ENCODE data around the gene EBPL. TPM values are rescaled to one million over a fixed set of nuclear protein-coding genes. Genes with fewer than 3 reads are reported as not detected.

The EBPL gene
- total RNA-seq, 4 donors from 2014 or later = 17.0 to 56.4 (median 45.9) TPM

GRCh38 chr13:49664606-49665005 is 26.7 kb downstream of the EBPL start:
- intact Hi-C loops (cut with DNase I) = loop anchor here (5.0 kb wide), 1 partner anchor 183 kb away; no protein-coding TSS in a partner anchor
- Histone ChIP-seq H3K27ac (replicated peaks in 1 of 4) (no peak overlapping the region), H3K4me3 (no peak overlapping the region), H3K4me1 (no peaks in the 10 kb centered on the region), H3K27me3 (no peaks in the 10 kb centered on the region), H3K9me3 (no peaks in the 10 kb centered on the region), H3K36me3 (peaks cover 0 to 63% (median 13%) of the 10 kb centered on the region in 4 donors)
- 86% methylated on average over 4 of the region's 4 CpGs for WGBS
- DNase-seq (ENCODE audit: extremely low spot score) = no peak
- TF ChIP-seq CTCF (IDR thresholded peaks at IDR 0.05) = no peak
- no peak for TF ChIP-seq EP300 (IDR thresholded peaks at IDR 0.05)
- no peak for TF ChIP-seq POLR2AphosphoS5 (IDR thresholded peaks at IDR 0.05)
- TF ChIP-seq POLR2A (IDR thresholded peaks at IDR 0.05; ENCODE audit: low read depth) = no peak

GRCh38 chr13:49657241-49657641 is 34.0 kb downstream of the EBPL start:
- Histone ChIP-seq H3K36me3 (peaks cover 0 to 31% (median 3%) of the 10 kb centered on the region in 4 donors), H3K9me3 (no peaks in the 10 kb centered on the region), H3K27me3 (no peaks in the 10 kb centered on the region), H3K4me1 (peaks cover 0 to 35% (median 23%) of the 10 kb centered on the region in 4 donors), H3K4me3 (no peak overlapping the region), H3K27ac (replicated peaks in 1 of 4) (peak overlapping the region in 3 of 4 donors; percentile 44 to 67 (median 52))
- TF ChIP-seq POLR2AphosphoS5 (IDR thresholded peaks at IDR 0.05) = peak; percentile 38 to 71
- TF ChIP-seq POLR2A (IDR thresholded peaks at IDR 0.05; ENCODE audit: low read depth) = no peak
- TF ChIP-seq CTCF (IDR thresholded peaks at IDR 0.05) = no peak
- WGBS = 59% methylated on average over 9 of the region's 9 CpGs
- DNase-seq (ENCODE audit: extremely low spot score) = no peak
- intact Hi-C loops (cut with DNase I) = no loop called here

GRCh38 chr13:49655906-49656305 is 35.4 kb downstream of the EBPL start:
- Histone ChIP-seq H3K36me3 (peaks cover 0 to 17% (median 3%) of the 10 kb centered on the region in 4 donors), H3K4me1 (peaks cover 0 to 36% (median 24%) of the 10 kb centered on the region in 4 donors), H3K9me3 (no peaks in the 10 kb centered on the region), H3K27me3 (no peaks in the 10 kb centered on the region), H3K27ac (replicated peaks in 1 of 4) (no peak overlapping the region), H3K4me3 (no peak overlapping the region)
- intact Hi-C loops (cut with DNase I) = no loop called here
- 77% methylated on average over 3 of the region's 3 CpGs for WGBS
- DNase-seq (ENCODE audit: extremely low spot score) = no peak
- TF ChIP-seq POLR2A (IDR thresholded peaks at IDR 0.05; ENCODE audit: low read depth) (no peak), POLR2AphosphoS5 (IDR thresholded peaks at IDR 0.05) (no peak), CTCF (IDR thresholded peaks at IDR 0.05) (no peak), EP300 (IDR thresholded peaks at IDR 0.05) (no peak)

- DNase-seq (ENCODE audit: extremely low spot score) = no peak
- H3K27me3 ChIP-seq = no peaks in the 10 kb centered on the region
- H3K36me3 ChIP-seq = peaks cover 0 to under 1% (median 0%) of the 10 kb centered on the region in 4 donors
- H3K9me3 ChIP-seq = no peaks in the 10 kb centered on the region
- TF ChIP-seq EP300 (IDR thresholded peaks at IDR 0.05) (no peak), POLR2AphosphoS5 (IDR thresholded peaks at IDR 0.05) (no peak), POLR2A (IDR thresholded peaks at IDR 0.05; ENCODE audit: low read depth) (no peak), CTCF (IDR thresholded peaks at IDR 0.05) (no peak)
- H3K27ac ChIP-seq (replicated peaks in 1 of 4) = no peak overlapping the region
- H3K4me1 ChIP-seq = peaks cover 0 to 42% (median 30%) of the 10 kb centered on the region in 4 donors
- WGBS = 83% methylated on average over 3 of the region's 3 CpGs
- H3K4me3 ChIP-seq = no peak overlapping the region
- intact Hi-C loops (cut with DNase I) = loop anchor here (5.0 kb wide), 1 partner anchor 193 kb away; no protein-coding TSS in a partner anchor
Observed at GRCh38 chr13:49654011-49654410, 37.3 kb downstream of the EBPL start.

GRCh38 chr13:49653478-49653877 is 37.8 kb downstream of the EBPL start:
- Histone ChIP-seq H3K27me3 (no peaks in the 10 kb centered on the region), H3K36me3 (no peaks in the 10 kb centered on the region), H3K4me1 (peaks cover 0 to 42% (median 30%) of the 10 kb centered on the region in 4 donors), H3K27ac (replicated peaks in 1 of 4) (no peak overlapping the region), H3K4me3 (no peak overlapping the region), H3K9me3 (no peaks in the 10 kb centered on the region)
- no peak for DNase-seq (ENCODE audit: extremely low spot score)
- intact Hi-C loops (cut with DNase I) = loop anchor here (5.0 kb wide), 1 partner anchor 194 kb away; no protein-coding TSS in a partner anchor
- TF ChIP-seq EP300 (IDR thresholded peaks at IDR 0.05) (no peak), POLR2AphosphoS5 (IDR thresholded peaks at IDR 0.05) (no peak), CTCF (IDR thresholded peaks at IDR 0.05) (no peak), POLR2A (IDR thresholded peaks at IDR 0.05; ENCODE audit: low read depth) (no peak)
